Transverse colon (tissue), 4 donors: ENCODE results near the gene AKAP6. TPM values are rescaled to one million over a fixed set of nuclear protein-coding genes. Genes with fewer than 3 reads are reported as not detected.

Source experiments
- DNase-seq: peaks from one replicate; pipeline ENCODE4 v3.0.0-alpha.2; 2019
- H3K27ac ChIP-seq, 4 donors: fragments of 200-600 bp; sonication (generic); 2 replicates each; pipeline ENCODE4 v1.5.1; 2016 to 2018; ENCODE audit warnings: inconsistent platforms in 4 of 4
- H3K27me3 ChIP-seq: fragments of 200-600 bp; sonication (generic); 2 replicates; pipeline ENCODE4 v1.5.1; 2017; ENCODE audit warnings: inconsistent platforms
- H3K36me3 ChIP-seq, 4 donors: fragments of 200-600 bp; sonication (generic); 2 replicates each; pipeline ENCODE4 v1.5.1; 2017 to 2019; ENCODE audit warnings: inconsistent platforms in 4 of 4
- H3K4me1 ChIP-seq, 4 donors: fragments of 200-600 bp; sonication (generic); 2 replicates each; pipeline ENCODE4 v1.5.1; 2017 to 2020; ENCODE audit warnings: inconsistent platforms in 4 of 4
- H3K4me3 ChIP-seq, 4 donors: fragments of 200-600 bp; sonication (generic); 1 replicate in 1 of 4; 2 replicates in 3 of 4; pipeline versions ENCODE4 v1.5.1 to v1.6.1; 2017 to 2019; ENCODE audit warnings: inconsistent platforms in 4 of 4
- H3K9me3 ChIP-seq, 2 donors: fragments of 200-600 bp; sonication (generic); 2 replicates each; pipeline ENCODE4 v1.5.1; 2017 to 2019; ENCODE audit warnings: inconsistent platforms in 2 of 2
- EP300 ChIP-seq: sonication (generic); formaldehyde crosslinking; IDR thresholded peaks from one replicate; pipeline ENCODE4 v1.6.1; 2017; ENCODE audit warnings: antibody characterized with exemption, low read depth
- POLR2A ChIP-seq: fragments of 450-650 bp; IDR thresholded peaks from one replicate; pipeline ENCODE4 v1.6.1; 2016; ENCODE audit warnings: antibody characterized with exemption, mild to moderate bottlenecking, moderate library complexity
- POLR2AphosphoS5 ChIP-seq, 3 donors: sonication (generic); formaldehyde crosslinking; IDR thresholded peaks; one replicate each; pipeline ENCODE4 v1.6.1; 2016; ENCODE audit warnings: antibody characterized with exemption in 3 of 3
- WGBS, 2 donors: methylation state at CpG; one replicate each; pipeline ENCODE4 v1.1.5; 2018; ENCODE audit warnings: low coverage in 1 of 2; 5-methylcytosine and 5-hydroxymethylcytosine counted together
- in situ Hi-C, 4 donors: fragments of 200-750 bp; cut with MboI; loops; one replicate each; pipeline versions ENCODE4 v1.15.0 to v1.15.1; 2017; ENCODE audit warnings: low sequenced_read_pairs in 3 of 4, low pct_ligation_motif_present in 1 of 4, low pct_unique_long_range_greater_than_20kb in 1 of 4
- intact Hi-C: fragments of 100-400 bp; cut with DNase I; formaldehyde crosslinking; loops from one replicate; pipeline ENCODE4 v1.15.1; 2023; ENCODE audit warnings: low total_unique reads
- total RNA-seq, 4 donors: library from RNA; depleted of rRNA; stranded (reverse); fragments of >200 nt; gene quantifications; one replicate each; pipeline ENCODE4 v1.1.0, GENCODE V29; 2016
- TF ChIP-seq, protein P1 (sequence below), 5 experiments: fragments of 200-600 bp in 3 of 5; fragments of 450-650 bp in 2 of 5; sonication (generic) in 3 of 5; IDR thresholded peaks; 1 replicate in 2 of 5; 2 replicates in 3 of 5; pipeline ENCODE4 v1.5.1; 2016 to 2017; ENCODE audit warnings: antibody characterized with exemption in 5 of 5, inconsistent platforms in 3 of 5, mild to moderate bottlenecking in 2 of 5, moderate library complexity in 1 of 5

AKAP6 gene
- total RNA-seq, 4 donors from 2014 or later: 6.3 to 16.7 (median 9.7) TPM

DNA sequence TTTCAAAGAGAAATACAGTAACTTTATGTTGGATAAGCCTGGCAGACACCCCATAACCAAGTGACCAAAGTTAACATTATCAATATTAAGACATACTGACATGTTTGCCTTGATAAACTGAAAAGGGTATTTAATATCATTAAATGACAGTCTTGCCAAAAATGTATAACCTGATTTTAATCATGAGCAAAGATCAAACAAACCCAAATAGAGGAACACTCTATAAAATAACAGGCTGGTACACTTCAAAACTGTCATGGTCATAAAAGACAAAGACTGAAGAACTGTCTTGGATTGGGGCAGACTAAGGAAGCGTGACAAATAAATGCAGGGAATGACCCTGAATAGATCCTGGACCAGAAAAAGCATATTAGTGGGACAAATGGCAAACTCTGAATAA, 64.0 kb downstream of the AKAP6 start:
- no peaks in the 10 kb centered on the region for H3K9me3 ChIP-seq
- H3K27me3 ChIP-seq: no peaks in the 10 kb centered on the region
- in situ Hi-C loops: no loop called here
- H3K27ac ChIP-seq: no peak overlapping the region
- TF ChIP-seq EP300: no peak
- no peak for TF ChIP-seq POLR2AphosphoS5 (IDR thresholded peaks at IDR 0.05)
- no peak for TF ChIP-seq POLR2A
- TF ChIP-seq, protein P1, sequence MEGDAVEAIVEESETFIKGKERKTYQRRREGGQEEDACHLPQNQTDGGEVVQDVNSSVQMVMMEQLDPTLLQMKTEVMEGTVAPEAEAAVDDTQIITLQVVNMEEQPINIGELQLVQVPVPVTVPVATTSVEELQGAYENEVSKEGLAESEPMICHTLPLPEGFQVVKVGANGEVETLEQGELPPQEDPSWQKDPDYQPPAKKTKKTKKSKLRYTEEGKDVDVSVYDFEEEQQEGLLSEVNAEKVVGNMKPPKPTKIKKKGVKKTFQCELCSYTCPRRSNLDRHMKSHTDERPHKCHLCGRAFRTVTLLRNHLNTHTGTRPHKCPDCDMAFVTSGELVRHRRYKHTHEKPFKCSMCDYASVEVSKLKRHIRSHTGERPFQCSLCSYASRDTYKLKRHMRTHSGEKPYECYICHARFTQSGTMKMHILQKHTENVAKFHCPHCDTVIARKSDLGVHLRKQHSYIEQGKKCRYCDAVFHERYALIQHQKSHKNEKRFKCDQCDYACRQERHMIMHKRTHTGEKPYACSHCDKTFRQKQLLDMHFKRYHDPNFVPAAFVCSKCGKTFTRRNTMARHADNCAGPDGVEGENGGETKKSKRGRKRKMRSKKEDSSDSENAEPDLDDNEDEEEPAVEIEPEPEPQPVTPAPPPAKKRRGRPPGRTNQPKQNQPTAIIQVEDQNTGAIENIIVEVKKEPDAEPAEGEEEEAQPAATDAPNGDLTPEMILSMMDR (IDR thresholded peaks at IDR 0.05): no peak
- DNase-seq: no peak
- intact Hi-C loops: no loop called here
- H3K36me3 ChIP-seq: no peaks in the 10 kb centered on the region
- H3K4me3 ChIP-seq: no peak overlapping the region
- no peaks in the 10 kb centered on the region for H3K4me1 ChIP-seq
- WGBS, 2 donors: 75 to 88% methylated on average over 1 of the region's 1 CpG

DNA sequence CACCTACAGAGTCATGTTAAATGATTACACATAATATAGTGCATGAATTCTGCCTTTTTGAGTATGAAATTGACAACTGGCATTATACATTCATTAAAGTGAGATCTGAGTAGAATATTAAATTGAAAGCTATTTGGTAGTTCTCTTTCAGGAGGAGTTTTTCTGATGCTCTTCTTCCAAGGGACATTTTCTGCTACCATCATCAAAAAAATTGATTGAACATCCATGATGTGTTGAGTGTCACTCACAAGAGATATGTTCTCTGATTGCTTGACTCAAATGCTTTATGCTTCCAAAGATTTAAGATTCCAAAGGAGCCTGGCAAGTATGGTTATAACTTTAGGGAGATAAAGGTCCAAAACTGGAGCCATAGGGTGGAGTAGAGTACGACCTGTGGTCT, 64.9 kb downstream of the AKAP6 start:
- Histone ChIP-seq H3K4me1 (no peaks in the 10 kb centered on the region), H3K27ac (no peak overlapping the region), H3K27me3 (no peaks in the 10 kb centered on the region), H3K4me3 (no peak overlapping the region), H3K36me3 (no peaks in the 10 kb centered on the region), H3K9me3 (no peaks in the 10 kb centered on the region)
- 87% methylated on average over 1 of the region's 1 CpG; no CpG with 5 or more reads in 1 of the 2 donors for WGBS, 2 donors
- in situ Hi-C loops: no loop called here
- DNase-seq: no peak
- intact Hi-C loops: no loop called here
- TF ChIP-seq POLR2A: no peak
- TF ChIP-seq EP300: no peak
- TF ChIP-seq POLR2AphosphoS5 (IDR thresholded peaks at IDR 0.05): no peak
- TF ChIP-seq, protein P1 (IDR thresholded peaks at IDR 0.05): no peak

DNA sequence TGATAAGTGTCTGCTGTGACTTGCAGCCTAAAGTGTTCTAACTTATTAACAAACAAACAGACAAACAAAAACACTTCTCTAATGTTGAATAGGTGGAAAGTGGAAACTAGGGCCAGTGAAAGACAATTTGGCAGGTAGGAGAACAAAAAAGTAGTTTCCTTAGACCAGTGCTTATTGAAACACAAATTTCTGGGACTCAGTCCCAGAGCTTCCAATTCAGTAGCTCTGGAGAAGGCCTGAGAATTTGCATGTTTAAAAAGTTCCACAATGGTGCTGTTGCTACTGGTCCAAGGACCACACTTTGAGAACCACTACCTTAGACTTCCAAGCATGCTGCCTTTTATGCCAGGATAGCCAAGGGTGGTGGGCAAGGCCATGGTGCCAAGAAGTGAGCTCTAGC, 67.8 kb downstream of the AKAP6 start:
- no peaks in the 10 kb centered on the region for H3K4me1 ChIP-seq
- H3K4me3 ChIP-seq: no peak overlapping the region
- no peaks in the 10 kb centered on the region for H3K27me3 ChIP-seq
- H3K36me3 ChIP-seq: no peaks in the 10 kb centered on the region
- intact Hi-C loops (no loop called here), in situ Hi-C loops (no loop called here)
- no peak for DNase-seq
- no peak overlapping the region for H3K27ac ChIP-seq
- TF ChIP-seq, protein P1 (IDR thresholded peaks at IDR 0.05): no peak
- no peak for TF ChIP-seq EP300
- TF ChIP-seq POLR2AphosphoS5 (IDR thresholded peaks at IDR 0.05): no peak
- no peak for TF ChIP-seq POLR2A
- no peaks in the 10 kb centered on the region for H3K9me3 ChIP-seq

DNA sequence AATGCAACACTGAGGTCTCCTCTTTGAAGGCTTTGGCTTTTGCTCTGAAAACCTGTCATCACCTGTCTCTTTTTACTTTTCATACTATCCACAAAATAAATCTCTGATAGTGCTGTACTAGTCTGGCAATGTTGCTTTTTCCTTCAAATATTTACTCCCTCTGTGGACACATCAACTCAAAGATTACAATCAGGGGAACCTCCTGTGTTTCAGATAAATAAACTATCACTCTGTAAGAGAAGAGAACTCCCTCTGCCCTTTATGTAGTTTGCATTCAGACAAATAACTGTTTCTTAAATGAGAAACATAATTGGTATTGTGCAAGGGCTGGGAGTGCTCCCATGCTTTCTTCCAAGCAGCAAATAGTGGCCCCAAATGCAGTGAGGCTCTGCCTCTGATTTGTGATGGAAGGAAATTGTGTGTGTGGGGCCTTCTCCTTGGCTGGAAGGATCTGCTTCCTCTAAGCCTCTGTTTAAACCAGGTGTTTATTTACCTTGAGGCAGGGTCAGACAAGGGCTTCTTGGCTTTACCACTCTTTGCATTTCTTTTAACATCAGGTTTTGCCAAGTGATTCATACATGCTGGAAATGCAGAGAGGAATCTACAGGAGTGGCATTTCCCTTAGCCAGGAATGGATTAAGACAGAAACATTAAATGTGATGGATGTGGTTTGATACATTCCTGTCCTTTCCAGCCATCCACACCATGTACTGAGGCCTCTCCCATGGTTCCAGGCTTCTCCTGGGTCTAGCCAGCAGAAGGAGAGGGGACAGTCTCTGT, 69.0 kb downstream of the AKAP6 start:
- H3K4me3 ChIP-seq: no peak overlapping the region
- H3K27ac ChIP-seq: peak overlapping the region in 1 of 4 donors; percentile 4
- no peaks in the 10 kb centered on the region for H3K36me3 ChIP-seq
- H3K27me3 ChIP-seq: no peaks in the 10 kb centered on the region
- H3K9me3 ChIP-seq: no peaks in the 10 kb centered on the region
- in situ Hi-C loops: no loop called here
- intact Hi-C loops: no loop called here
- no peak for DNase-seq
- no peaks in the 10 kb centered on the region for H3K4me1 ChIP-seq
- TF ChIP-seq, protein P1 (IDR thresholded peaks at IDR 0.05): no peak
- TF ChIP-seq POLR2AphosphoS5 (IDR thresholded peaks at IDR 0.05) (no peak), EP300 (no peak), POLR2A (no peak)
